Measurements from ENCODE around the gene SMCO2. TPM values are rescaled to one million over a fixed set of nuclear protein-coding genes. Genes with fewer than 3 reads are reported as not detected.

The SMCO2 gene
- total and polyA plus RNA-seq, 2 of the 8 experiments (the other 6 are each of a cell fraction or from before 2014, with no cell fraction given): 0.24 to 0.80 TPM

- no peak overlapping the region for H3K23ac ChIP-seq (ENCODE audit: insufficient read length)
- no peak overlapping the region for H2BK120ac ChIP-seq (replicated peaks; ENCODE audit: low read depth, low read length)
- H4K91ac ChIP-seq (replicated peaks; ENCODE audit: insufficient read length, low read length): no peak overlapping the region
- FAIRE-seq (no peak), DNase-seq (ENCODE audit: low read depth in 1 of 2, low spot score in 2 of 2) (no peak)
- H3K23me2 ChIP-seq (ENCODE audit: low read depth, low read length): no peaks in the 10 kb centered on the region
- H2AK5ac ChIP-seq (ENCODE audit: low read depth, low read length): no peak overlapping the region
- no peaks in the 10 kb centered on the region for H3K36me3 ChIP-seq (ENCODE audit: control insufficient read depth in 2 of 4, insufficient read depth in 4 of 4, low read length in 3 of 4)
- 82% methylated on average over 7 of the region's 8 CpGs; no CpG with 5 or more reads in 1 of the 2 experiments for WGBS, 2 experiments (ENCODE audit: extremely low coverage in 1 of 2, insufficient coverage in 1 of 2, insufficient read length in 1 of 2, insufficient replicate concordance in 2 of 2, low coverage in 1 of 2, low lambda C conversion rate in 2 of 2, missing lambda C conversion rate in 1 of 2)
- H2BK12ac ChIP-seq (ENCODE audit: low read depth, low read length): no peak overlapping the region
- no peak overlapping the region for H3K4ac ChIP-seq (replicated peaks; ENCODE audit: insufficient read length, low read depth, low read length)
- H4K20me1 ChIP-seq (replicated peaks in 1 of 2; ENCODE audit: control insufficient read depth in 1 of 2, insufficient read depth in 2 of 2, low read length in 2 of 2): peaks cover 0 to 6% of the 10 kb centered on the region in 2 experiments
- H4K5ac ChIP-seq (ENCODE audit: insufficient read length, low read depth, low read length): no peak overlapping the region
- no peak overlapping the region for H3K4me2 ChIP-seq (ENCODE audit: insufficient read depth in 1 of 2, low read depth in 2 of 2, low read length in 2 of 2)
- H2AFZ ChIP-seq (ENCODE audit: low read length): no peak overlapping the region
- H4K8ac ChIP-seq (ENCODE audit: extremely low read depth, insufficient read depth, low read length): 0 out of 2 replicates have a peak overlapping the region, but pooled peaks have one; percentile 47
- H2BK15ac ChIP-seq (ENCODE audit: low read length): no peak overlapping the region
- H3K56ac ChIP-seq (replicated peaks; ENCODE audit: insufficient read length, low read depth, low read length): no peak overlapping the region
- H2BK5ac ChIP-seq (ENCODE audit: low read depth, low read length): no peak overlapping the region
- no peak overlapping the region for H3K18ac ChIP-seq (ENCODE audit: extremely low read depth, low read length)
- H3K79me1 ChIP-seq (ENCODE audit: low read depth, low read length): peaks cover 2% of the 10 kb centered on the region
- no peak overlapping the region for H2BK20ac ChIP-seq (ENCODE audit: low read length)
- H3K27ac ChIP-seq (ENCODE audit: low read depth, low read length): no peak overlapping the region
- H3K9ac ChIP-seq (replicated peaks in 1 of 4; ENCODE audit: extremely low read depth in 1 of 4, low read depth in 3 of 4, low read length in 3 of 4): no peak overlapping the region
- no peak overlapping the region for H3K14ac ChIP-seq (ENCODE audit: insufficient read length)
- ChIA-PET POLR2A (ENCODE audit: partially characterized antibody) (no interaction called here), CTCF (ENCODE audit: partially characterized antibody) (interaction anchor here (0.9 kb wide), 1 partner anchor 218 kb away, joined by 4 read pairs; no protein-coding TSS in a partner anchor)
- H3K4me3 ChIP-seq (ENCODE audit: extremely low read depth in 1 of 4, insufficient read depth in 2 of 4, low read depth in 3 of 4, low read length in 4 of 4): no peak overlapping the region
- no peaks in the 10 kb centered on the region for H3K27me3 ChIP-seq (replicated peaks in 1 of 4; ENCODE audit: control insufficient read depth in 3 of 4, extremely low read depth in 1 of 4, insufficient read depth in 3 of 4, low read length in 3 of 4)
- H3K4me1 ChIP-seq (replicated peaks in 1 of 4; ENCODE audit: control insufficient read depth in 3 of 4, insufficient read depth in 4 of 4, low read length in 3 of 4): peaks cover 0 to 7% (median 3%) of the 10 kb centered on the region in 4 experiments; a peak in 2 of 7 replicates
- H3K79me2 ChIP-seq (ENCODE audit: control insufficient read depth in 1 of 2, insufficient read depth in 2 of 2, low read length in 2 of 2): peaks cover 0 to under 1% of the 10 kb centered on the region in 2 experiments; a peak in 1 of 4 replicates
- H3K9me3 ChIP-seq (ENCODE audit: insufficient read depth in 2 of 2, low read depth in 1 of 2, low read length in 1 of 2): no peaks in the 10 kb centered on the region
- TF ChIP-seq FOSL1 (IDR thresholded peaks at IDR 0.05; ENCODE audit: insufficient read depth, low read depth, low read length) (no peak), SIN3A (conservative IDR thresholded peaks at IDR 0.05 in 1 of 2, IDR thresholded peaks at IDR 0.05 in 1 of 2; ENCODE audit: low read depth in 1 of 2, low read length in 2 of 2) (no peak), E2F6 (IDR thresholded peaks at IDR 0.05) (no peak), CBX8 (IDR thresholded peaks at IDR 0.05; ENCODE audit: borderline replicate concordance, low read depth, low read length) (no peak), KDM1A (IDR thresholded peaks at IDR 0.05; ENCODE audit: borderline replicate concordance, low read length) (no peak), USF2 (IDR thresholded peaks at IDR 0.05; ENCODE audit: low read length) (no peak), ASH2L (IDR thresholded peaks at IDR 0.05; ENCODE audit: low read length) (no peak), TAF1 (IDR thresholded peaks at IDR 0.05; ENCODE audit: low read depth, low read length) (no peak), GABPA (IDR thresholded peaks at IDR 0.05; ENCODE audit: borderline replicate concordance, insufficient read depth, low read length) (no peak), KDM5A (IDR thresholded peaks at IDR 0.05; ENCODE audit: low read length) (no peak), PHF8 (conservative IDR thresholded peaks at IDR 0.05; ENCODE audit: low read depth, low read length) (no peak)
Observed at GRCh38 chr12:27549236-27549800, 102.8 kb downstream of the SMCO2 start.

Data from H1 (cell line).